Hematopoietic multipotent progenitor cell treated with erythropoietin and hydrocortisone succinate and interleukin-3 and kit ligand, for 6 days (in vitro differentiated cells): ENCODE data around the gene SLC25A23.
"Not testable (repeated sequence)": the region's sequence is repeated elsewhere in the genome, so short reads cannot be mapped to it uniquely, and the experiment has no call there.

Experiments used
- DNase-seq: peaks from one replicate; pipeline ENCODE4 v3.0.0-alpha.2; 2015

The SLC25A23 gene

GRCh38 chr19:6455924-6456323, 3.7 kb downstream of the SLC25A23 start:
- no peak for DNase-seq

- no peak for DNase-seq
These were observed 5.5 kb downstream of the SLC25A23 start for GRCh38 chr19:6453951-6454565.

GRCh38 chr19:6452899-6453298, 6.7 kb downstream of the SLC25A23 start:
- no peak for DNase-seq

GRCh38 chr19:6452223-6452614, 7.4 kb downstream of the SLC25A23 start:
- DNase-seq, result no peak

GRCh38 chr19:6451583-6452222, 7.9 kb downstream of the SLC25A23 start:
- no peak for DNase-seq

GRCh38 chr19:6450166-6450565, 9.4 kb downstream of the SLC25A23 start:
- no peak for DNase-seq

GRCh38 chr19:6448045-6448444, 11.5 kb downstream of the SLC25A23 start:
- no peak for DNase-seq

- DNase-seq, result no peak
These were observed 13.1 kb downstream of the SLC25A23 start for GRCh38 chr19:6446452-6446851.

GRCh38 chr19:6443986-6444385, 15.6 kb downstream of the SLC25A23 start:
- no peak for DNase-seq

- no peak for DNase-seq
These were observed 17.4 kb downstream of the SLC25A23 start for GRCh38 chr19:6442087-6442688.

- DNase-seq, result no peak
These were observed 18.7 kb downstream of the SLC25A23 start for GRCh38 chr19:6440905-6441304.

- no peak for DNase-seq
These were observed 19.8 kb downstream of the SLC25A23 start for GRCh38 chr19:6439743-6440142.

GRCh38 chr19:6433663-6434062, 25.9 kb downstream of the SLC25A23 start, which contains the start of gene SLC25A41:
Gene SLC25A41, minus strand, starts transcription at chr19:6433763. Its CDS starts 70 bp downstream, at chr19:6433693.
- no peak for DNase-seq

- DNase-seq, result no peak
These were observed 26.4 kb downstream of the SLC25A23 start for GRCh38 chr19:6433165-6433564.

- DNase-seq, result no peak
These were observed 27.7 kb downstream of the SLC25A23 start for GRCh38 chr19:6431891-6432290.

- DNase-seq, result no peak
These were observed 30.0 kb downstream of the SLC25A23 start for GRCh38 chr19:6429419-6430221.

- DNase-seq, result not testable (repeated sequence)
These were observed 30.7 kb downstream of the SLC25A23 start for GRCh38 chr19:6428692-6429418.

GRCh38 chr19:6427131-6427530, 32.5 kb downstream of the SLC25A23 start:
- DNase-seq, result no peak

GRCh38 chr19:6425732-6426620, 33.6 kb downstream of the SLC25A23 start:
- peak; percentile 48 for DNase-seq

GRCh38 chr19:6424939-6425731, 34.5 kb downstream of the SLC25A23 start:
- peak; percentile 100 for DNase-seq
